Subcutaneous adipose tissue (tissue), 4 donors: Measurements from ENCODE around the gene DAZAP1. TPM values are rescaled to one million over a fixed set of nuclear protein-coding genes. Genes with fewer than 3 reads are reported as not detected.

Source experiments
- total RNA-seq, 4 donors: library from RNA; depleted of rRNA; stranded (reverse); fragments of >200 nt; gene quantifications; one replicate each; pipeline ENCODE4 v1.1.0, GENCODE V29; 2016
- TF ChIP-seq, protein P1 (sequence below): fragments of 450-650 bp; IDR thresholded peaks from one replicate; pipeline ENCODE4 v1.5.1; 2016; ENCODE audit warnings: low read depth, mild to moderate bottlenecking, control low read depth, antibody characterized with exemption, moderate library complexity

The DAZAP1 gene
- total RNA-seq, 4 donors from 2014 or later, result 25.8 to 46.7 (median 33.6) TPM

DNA sequence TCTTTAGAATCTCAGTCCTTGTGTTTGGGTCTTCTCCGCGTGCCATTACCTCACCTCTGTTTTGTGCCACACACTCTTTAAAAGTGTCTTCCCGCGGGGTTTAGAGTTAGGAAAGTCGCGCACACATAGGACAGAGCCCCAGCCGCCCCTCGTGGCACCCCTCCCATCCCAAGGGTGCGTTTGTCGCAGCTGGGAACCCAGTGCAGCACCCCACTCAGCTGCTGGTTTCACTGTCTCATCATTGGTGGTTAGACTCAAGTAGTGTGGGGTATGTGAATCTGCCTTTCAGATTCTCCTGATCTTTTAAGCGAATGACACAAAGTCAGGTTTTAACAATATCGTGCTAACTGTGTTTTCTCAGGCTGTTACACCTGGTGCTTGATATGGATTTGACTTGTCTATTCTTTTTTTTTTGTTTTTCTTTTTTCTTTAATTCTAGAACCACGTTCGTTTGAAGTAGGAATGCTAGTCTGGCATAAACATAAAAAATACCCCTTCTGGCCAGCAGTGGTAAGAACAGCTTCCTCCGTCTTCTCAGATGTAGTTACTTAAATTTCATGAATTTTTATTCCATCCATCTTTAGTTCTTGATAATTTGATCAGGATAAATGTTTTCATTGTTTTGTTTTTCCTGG lies 43.2 kb upstream of the DAZAP1 start:
- TF ChIP-seq, protein P1, sequence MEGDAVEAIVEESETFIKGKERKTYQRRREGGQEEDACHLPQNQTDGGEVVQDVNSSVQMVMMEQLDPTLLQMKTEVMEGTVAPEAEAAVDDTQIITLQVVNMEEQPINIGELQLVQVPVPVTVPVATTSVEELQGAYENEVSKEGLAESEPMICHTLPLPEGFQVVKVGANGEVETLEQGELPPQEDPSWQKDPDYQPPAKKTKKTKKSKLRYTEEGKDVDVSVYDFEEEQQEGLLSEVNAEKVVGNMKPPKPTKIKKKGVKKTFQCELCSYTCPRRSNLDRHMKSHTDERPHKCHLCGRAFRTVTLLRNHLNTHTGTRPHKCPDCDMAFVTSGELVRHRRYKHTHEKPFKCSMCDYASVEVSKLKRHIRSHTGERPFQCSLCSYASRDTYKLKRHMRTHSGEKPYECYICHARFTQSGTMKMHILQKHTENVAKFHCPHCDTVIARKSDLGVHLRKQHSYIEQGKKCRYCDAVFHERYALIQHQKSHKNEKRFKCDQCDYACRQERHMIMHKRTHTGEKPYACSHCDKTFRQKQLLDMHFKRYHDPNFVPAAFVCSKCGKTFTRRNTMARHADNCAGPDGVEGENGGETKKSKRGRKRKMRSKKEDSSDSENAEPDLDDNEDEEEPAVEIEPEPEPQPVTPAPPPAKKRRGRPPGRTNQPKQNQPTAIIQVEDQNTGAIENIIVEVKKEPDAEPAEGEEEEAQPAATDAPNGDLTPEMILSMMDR, result no peak

DNA sequence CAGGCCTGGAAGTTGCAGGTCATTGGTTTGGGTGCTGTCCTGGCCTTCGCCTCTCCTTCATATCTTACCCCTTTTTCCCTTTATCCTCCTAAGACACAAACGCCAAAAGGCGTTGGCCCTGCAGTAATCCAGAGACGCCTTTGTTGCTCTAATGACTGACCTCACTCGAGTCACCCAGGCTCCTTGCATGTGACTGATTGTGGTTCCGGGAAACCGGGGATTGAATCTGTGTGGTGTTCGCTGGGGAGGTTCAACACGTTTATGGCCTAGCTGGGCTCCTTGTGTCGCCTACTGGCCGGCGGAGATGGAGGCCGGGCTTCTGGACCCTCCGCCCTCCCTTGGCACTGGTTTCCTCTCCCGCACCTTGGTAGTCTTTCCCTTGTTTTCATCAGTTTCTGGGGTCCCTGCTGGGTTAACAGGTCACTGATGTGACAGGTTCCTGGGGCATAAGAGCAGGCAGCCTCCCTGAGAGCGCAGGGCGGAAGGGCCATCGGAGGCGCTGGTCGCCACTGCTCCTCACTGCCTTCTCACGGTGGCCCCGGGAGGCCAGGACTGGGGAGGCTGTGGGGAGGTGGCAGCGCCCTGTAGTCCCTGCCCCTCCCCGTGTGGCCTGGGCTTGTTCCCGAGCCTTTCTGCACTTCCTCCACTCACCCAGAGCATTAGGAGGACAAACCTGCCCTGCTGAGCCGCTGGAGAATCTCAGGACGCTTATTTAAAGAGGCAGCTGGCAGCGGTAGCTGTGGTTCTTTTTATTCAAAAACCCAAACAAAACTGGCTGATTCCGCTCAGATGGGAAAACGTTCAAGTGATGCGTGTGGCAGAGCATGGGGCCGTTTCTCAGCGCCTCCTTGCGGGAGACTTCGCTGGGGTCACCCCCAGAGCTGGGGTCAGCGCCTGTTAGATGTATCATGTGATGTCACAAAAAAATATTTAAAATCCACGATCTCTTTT lies 41.8 kb upstream of the DAZAP1 start:
- TF ChIP-seq, protein P1, result no peak

DNA sequence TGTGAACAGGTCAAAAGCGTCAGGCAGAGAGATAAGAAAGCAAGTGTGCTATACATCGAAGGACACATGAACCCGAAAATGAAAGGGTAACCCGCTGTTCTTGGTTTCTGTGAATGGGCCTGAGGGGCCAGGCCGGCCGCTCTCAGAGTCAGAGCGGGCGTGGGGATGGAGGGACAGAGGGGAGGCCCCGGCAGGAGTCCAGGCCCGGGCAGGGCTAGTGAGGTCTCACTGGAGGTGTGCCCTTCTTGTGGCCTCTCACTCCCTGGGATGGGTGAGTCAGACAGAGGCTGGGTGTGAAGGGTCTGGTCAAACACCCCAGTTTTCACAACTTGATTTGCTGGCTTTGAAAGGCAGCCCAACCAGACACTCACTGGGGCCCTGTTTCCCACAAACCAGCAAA lies 41.1 kb upstream of the DAZAP1 start:
- TF ChIP-seq, protein P1, result no peak

DNA sequence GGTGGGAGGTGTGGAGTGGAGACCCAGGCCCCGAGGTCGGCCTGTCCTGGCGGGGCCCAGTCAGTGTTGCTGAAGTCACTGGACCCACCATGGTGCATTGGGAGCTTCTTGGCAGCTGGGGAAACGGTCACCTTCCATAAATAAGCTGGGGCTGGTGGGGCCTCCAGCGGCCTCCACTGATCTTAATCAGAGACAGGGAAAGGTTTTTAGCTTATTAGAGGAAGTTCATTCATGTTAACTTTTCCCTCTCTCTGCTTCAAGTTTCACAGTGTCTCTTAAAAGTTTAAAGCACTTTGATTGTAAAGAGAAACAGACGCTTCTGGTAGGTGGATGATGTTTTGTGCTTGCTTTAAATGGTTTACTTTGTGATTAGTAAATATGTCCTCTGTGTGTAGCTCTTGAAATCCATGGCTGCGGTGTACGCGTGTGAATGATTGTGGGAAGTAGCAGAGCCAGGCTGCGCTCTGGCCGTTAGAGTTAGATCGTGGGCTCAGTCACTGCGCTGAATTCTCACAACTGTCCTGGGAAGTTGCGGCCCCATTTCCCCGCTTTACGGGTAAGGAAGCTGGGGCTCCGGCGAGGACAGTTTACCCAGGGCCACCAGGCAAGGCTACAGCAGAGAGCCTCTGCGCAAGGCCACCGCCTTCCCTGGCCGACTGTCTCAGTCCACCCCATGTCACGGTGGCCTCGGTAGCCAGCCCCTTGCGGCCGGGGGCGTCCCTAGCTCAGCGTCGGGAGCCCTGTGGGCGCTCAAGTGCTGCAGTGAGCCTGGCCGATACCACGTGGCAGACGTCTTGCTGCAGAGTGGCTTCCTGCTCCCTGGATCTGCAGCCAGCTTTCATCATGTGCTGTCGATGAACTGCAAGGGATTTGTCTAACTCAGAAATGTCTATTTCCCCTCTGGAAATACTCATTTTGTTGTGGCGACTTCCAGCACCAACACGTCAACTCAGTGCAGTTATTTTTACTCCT lies 40.2 kb upstream of the DAZAP1 start:
- TF ChIP-seq, protein P1, result no peak

DNA sequence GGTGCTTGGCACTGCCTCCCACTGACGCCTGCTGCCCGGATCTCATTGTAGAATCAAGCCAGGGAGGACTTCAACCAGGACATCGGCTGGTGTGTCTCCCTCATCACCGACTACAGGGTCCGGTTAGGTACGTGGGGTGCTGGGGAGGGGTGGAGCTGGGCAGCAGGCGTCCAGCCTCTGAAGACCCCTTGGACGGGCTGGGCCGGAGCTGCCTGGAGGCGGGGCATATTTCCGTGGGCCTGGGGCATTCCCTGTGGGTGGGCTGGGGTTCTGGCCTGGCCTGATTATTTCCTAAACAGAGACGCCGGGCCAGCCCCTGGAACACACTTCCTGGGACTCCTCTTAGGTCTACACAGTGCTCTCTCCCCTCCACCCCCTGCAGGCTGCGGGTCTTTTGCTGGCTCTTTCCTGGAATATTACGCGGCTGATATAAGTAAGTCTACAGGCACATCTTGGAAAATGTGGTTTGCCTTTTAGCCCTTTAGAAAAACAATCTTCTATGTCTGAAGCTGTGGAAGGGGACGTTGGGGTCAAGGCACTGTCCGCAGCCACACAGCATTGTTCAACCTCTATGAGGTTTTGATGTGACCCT lies 38.1 kb upstream of the DAZAP1 start:
- TF ChIP-seq, protein P1, result no peak

DNA sequence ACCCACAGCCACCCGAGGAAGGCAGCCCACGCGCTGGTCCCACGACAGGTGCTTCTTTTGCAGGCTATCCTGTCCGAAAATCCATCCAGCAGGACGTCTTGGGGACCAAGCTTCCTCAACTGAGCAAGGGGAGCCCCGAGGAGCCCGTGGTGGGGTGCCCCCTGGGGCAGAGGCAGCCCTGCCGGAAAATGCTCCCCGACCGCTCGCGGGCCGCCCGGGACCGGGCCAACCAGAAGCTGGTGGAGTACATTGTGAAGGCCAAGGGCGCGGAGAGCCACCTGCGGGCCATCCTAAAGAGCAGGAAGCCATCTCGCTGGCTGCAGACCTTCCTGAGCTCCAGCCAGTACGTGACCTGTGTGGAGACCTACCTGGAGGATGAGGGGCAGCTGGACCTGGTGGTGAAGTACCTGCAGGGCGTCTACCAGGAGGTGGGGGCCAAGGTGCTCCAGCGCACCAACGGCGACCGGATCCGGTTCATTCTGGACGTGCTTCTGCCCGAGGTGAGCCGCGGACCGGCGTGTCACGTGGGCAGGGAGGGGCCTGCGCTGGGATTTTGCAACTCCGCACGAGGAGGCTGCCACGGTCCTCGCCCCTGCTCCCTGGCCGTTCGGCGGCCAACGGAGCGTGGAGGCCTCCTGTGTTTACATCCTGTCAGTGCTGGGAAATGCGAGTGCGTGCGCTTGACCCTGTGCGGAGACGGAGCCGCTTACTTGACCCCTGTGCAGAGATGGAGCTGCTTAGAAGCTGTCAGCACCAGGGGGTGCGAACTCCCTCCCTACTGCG lies 36.6 kb upstream of the DAZAP1 start:
- TF ChIP-seq, protein P1, result no peak
